SK-N-SH (cell line): ENCODE measurements around the gene CORO6. TPM values are rescaled to one million over a fixed set of nuclear protein-coding genes. Genes with fewer than 3 reads are reported as not detected.
A peak's percentile ranks its signal among the peaks of the same experiment; 100 is the strongest.

Source experiments
- CTCF ChIA-PET: fragments of 300-600, 350-600 bp; formaldehyde crosslinking; extraction: SDS; loops from one replicate; lab custom pipeline; 2021; lab: Yijun Ruan, JAX
- POLR2A ChIA-PET: fragments of 350-600 bp; sonication (Branson Sonifier 250); formaldehyde crosslinking; extraction: SDS; loops from one replicate; lab custom pipeline; 2020; ENCODE audit warnings: antibody characterized with exemption, inconsistent platforms; lab: Yijun Ruan, JAX
- DNase-seq: peaks from one replicate; pipeline ENCODE4 v3.0.0; 2012
- H2AFZ ChIP-seq: fragments of 200-600 bp; sonication (generic); 2 replicates; pipeline ENCODE4 v1.8.1; 2016; ENCODE audit warnings: antibody characterized with exemption, mild to moderate bottlenecking, low read depth
- H3F3A ChIP-seq: fragments of 200-600 bp; sonication (generic); replicated peaks from 2 replicates; pipeline ENCODE3; 2016; ENCODE audit warnings: antibody characterized with exemption, mild to moderate bottlenecking; ENCODE audit not compliant: insufficient read depth
- H3K27ac ChIP-seq, 2 experiments: fragments of 200-500 bp in 1 of 2; fragments of 200-600 bp in 1 of 2; sonication (Bioruptor generic) in 1 of 2; sonication (generic), shearing (Covaris generic) in 1 of 2; 2 replicates each; pipeline versions ENCODE4 v1.5.1 to v1.6.1; 2014 to 2016; ENCODE audit warnings: low read depth in 2 of 2, inconsistent platforms in 1 of 2, low read length in 1 of 2, mild to moderate bottlenecking in 1 of 2, mixed read lengths in 1 of 2
- H3K27me3 ChIP-seq: fragments of 200-600 bp; sonication (generic), shearing (Covaris generic); 2 replicates; pipeline ENCODE4 v1.6.1; 2016; ENCODE audit warnings: mixed run types; ENCODE audit not compliant: insufficient read depth
- H3K36me3 ChIP-seq, 2 experiments: fragments of 200-500 bp in 1 of 2; fragments of 200-600 bp in 1 of 2; sonication (Bioruptor generic) in 1 of 2; sonication (generic) in 1 of 2; replicated peaks in 1 of 2; 2 replicates each; pipeline versions ENCODE3 to v1.5.1; 2014 to 2016; ENCODE audit warnings: low read length in 1 of 2, mild to moderate bottlenecking in 1 of 2; ENCODE audit not compliant: insufficient read depth in 2 of 2, control insufficient read depth in 1 of 2
- H3K4me1 ChIP-seq, 2 experiments: fragments of 200-500 bp in 1 of 2; fragments of 200-600 bp in 1 of 2; sonication (Bioruptor generic) in 1 of 2; sonication (generic), shearing (Covaris generic) in 1 of 2; 2 replicates each; pipeline versions ENCODE4 v1.5.1 to v1.6.1; 2014 to 2016; ENCODE audit warnings: low read depth in 1 of 2, low read length in 1 of 2, mixed run types in 1 of 2; ENCODE audit not compliant: insufficient read depth in 2 of 2, control insufficient read depth in 1 of 2
- H3K4me2 ChIP-seq: fragments of 200-600 bp; sonication (generic), shearing (Covaris generic); 2 replicates; pipeline ENCODE4 v1.6.1; 2017; ENCODE audit warnings: mixed run types
- H3K4me3 ChIP-seq, 2 experiments: fragments of 200-500 bp in 1 of 2; fragments of 200-600 bp in 1 of 2; sonication (Bioruptor generic) in 1 of 2; sonication (generic), shearing (Covaris generic) in 1 of 2; 2 replicates each; pipeline versions ENCODE4 v1.5.1 to v1.8.1; 2014 to 2016; ENCODE audit warnings: low read depth in 2 of 2, inconsistent platforms in 1 of 2, low read length in 1 of 2, mild to moderate bottlenecking in 1 of 2, mixed read lengths in 1 of 2, moderate library complexity in 1 of 2
- H3K79me2 ChIP-seq: fragments of 200-600 bp; sonication (generic); 2 replicates; pipeline ENCODE4 v1.8.1; 2017; ENCODE audit warnings: mild to moderate bottlenecking; ENCODE audit not compliant: insufficient read depth
- H3K9ac ChIP-seq: fragments of 200-600 bp; sonication (generic); 2 replicates; pipeline ENCODE4 v1.6.1; 2017; ENCODE audit warnings: mixed run types
- H3K9me2 ChIP-seq: fragments of 200-600 bp; sonication (generic); 2 replicates; pipeline ENCODE4 v1.6.1; 2017; ENCODE audit warnings: mixed run types
- H3K9me3 ChIP-seq: fragments of 200-600 bp; sonication (generic); 2 replicates; pipeline ENCODE4 v1.6.1; 2017; ENCODE audit warnings: mixed run types, mild to moderate bottlenecking, moderate library complexity
- H4K20me1 ChIP-seq: fragments of 200-600 bp; sonication (generic); 2 replicates; pipeline ENCODE4 v1.6.1; 2017; ENCODE audit warnings: mild to moderate bottlenecking, mixed run types; ENCODE audit not compliant: insufficient read depth
- CHD2 ChIP-seq: fragments of 150-350 bp; IDR thresholded peaks from 2 replicates; pipeline ENCODE4 v1.6.1; 2018; ENCODE audit warnings: low read length; ENCODE audit not compliant: partially characterized antibody
- FOSL2 ChIP-seq: IDR thresholded peaks from 2 replicates; pipeline ENCODE4 v1.4.0; 2012; ENCODE audit warnings: low read depth, mild to moderate bottlenecking, moderate library complexity, borderline replicate concordance
- FOXJ3 ChIP-seq: sonication (generic); formaldehyde crosslinking; IDR thresholded peaks from 2 replicates; pipeline ENCODE4 v1.5.1; 2020; ENCODE audit warnings: mild to moderate bottlenecking, missing genetic modification reagents
- FOXM1 ChIP-seq: IDR thresholded peaks from 2 replicates; pipeline ENCODE4 v1.4.0; 2012; ENCODE audit warnings: low read depth, mild to moderate bottlenecking
- MAX ChIP-seq: IDR thresholded peaks from 2 replicates; pipeline ENCODE4 v1.4.0; 2012; ENCODE audit warnings: low read depth
- MXI1 ChIP-seq: IDR thresholded peaks from 2 replicates; pipeline ENCODE4 v1.6.1; 2012; ENCODE audit warnings: mild to moderate bottlenecking, low read depth, low read length, improper control_type of control experiment
- NFIC ChIP-seq: IDR thresholded peaks from 2 replicates; pipeline ENCODE4 v1.4.0; 2012; ENCODE audit warnings: borderline replicate concordance
- PBX3 ChIP-seq: IDR thresholded peaks from 2 replicates; pipeline ENCODE4; 2012
- RAD21 ChIP-seq: IDR thresholded peaks from 2 replicates; pipeline ENCODE4 v1.6.1; 2012; ENCODE audit warnings: mild to moderate bottlenecking, low read length
- RCOR1 ChIP-seq: fragments of 150-350 bp; IDR thresholded peaks from 2 replicates; pipeline ENCODE4 v1.6.1; 2017; ENCODE audit warnings: antibody characterized with exemption, low read length
- REST ChIP-seq: IDR thresholded peaks from 2 replicates; pipeline ENCODE4 v1.6.1; 2012; ENCODE audit warnings: mild to moderate bottlenecking, low read depth, low read length, moderate library complexity
- RFX5 ChIP-seq: IDR thresholded peaks from 2 replicates; pipeline ENCODE4 v1.6.1; 2012; ENCODE audit warnings: mild to moderate bottlenecking, improper control_type of control experiment, low read length
- RXRA ChIP-seq: IDR thresholded peaks from 2 replicates; pipeline ENCODE4 v1.4.0; 2012; ENCODE audit warnings: low read depth, mild to moderate bottlenecking, borderline replicate concordance
- SIN3A ChIP-seq: IDR thresholded peaks from 2 replicates; pipeline ENCODE4 v1.6.1; 2012; ENCODE audit warnings: low read depth, mild to moderate bottlenecking, low read length, moderate library complexity, borderline replicate concordance
- TAF1 ChIP-seq: IDR thresholded peaks from 2 replicates; pipeline ENCODE4 v1.6.1; 2012; ENCODE audit warnings: low read depth, mild to moderate bottlenecking, low read length, moderate library complexity, borderline replicate concordance
- TCF12 ChIP-seq: IDR thresholded peaks from 2 replicates; pipeline ENCODE4 v1.4.0; 2012
- TEAD4 ChIP-seq: IDR thresholded peaks from 2 replicates; pipeline ENCODE4 v1.4.0; 2012; ENCODE audit warnings: mild to moderate bottlenecking, borderline replicate concordance; ENCODE audit not compliant: insufficient read depth
- YY1 ChIP-seq: IDR thresholded peaks from 2 replicates; pipeline ENCODE4 v1.4.0; 2012; ENCODE audit warnings: low read depth, mild to moderate bottlenecking
- WGBS: methylation state at CpG from one replicate; pipeline ENCODE4 v1.1.6; 2017; ENCODE audit warnings: low lambda C conversion rate; 5-methylcytosine and 5-hydroxymethylcytosine counted together
- polyA plus RNA-seq, 3 experiments: library from polyadenylated mRNA; depleted of rRNA; stranded (reverse); fragments of >200 nt; gene quantifications; 2 replicates each; pipeline ENCODE4 v1.2.3, GENCODE V29; 2012

CORO6 gene
- polyA plus RNA-seq, 1 of the 3 experiments (the other 2 are of a cell fraction) = 18.4 TPM

GRCh38 chr17:29591737-29592608 is 30.7 kb downstream of the CORO6 start (continued):
- no peak for TF ChIP-seq RXRA
- TF ChIP-seq RCOR1 = 0 out of 2 replicates have a peak, but pooled peaks have one; percentile 55
- TF ChIP-seq SIN3A = peak; percentile 57; the same call in 1 of the 2 replicates
- TF ChIP-seq RAD21 = peak; percentile 88
- peak; percentile 42; the same call in 1 of the 2 replicates for TF ChIP-seq RFX5
- peak; percentile 60 for TF ChIP-seq CHD2
- no peak for TF ChIP-seq TAF1
- peak; percentile 11 for TF ChIP-seq MXI1
- TF ChIP-seq FOXJ3 (CRISPR knock-in tag) = 0 out of 2 replicates have a peak, but pooled peaks have one; percentile 23

- peak overlapping the region; percentile 95 for H3K4me2 ChIP-seq
- no peaks in the 10 kb centered on the region for H3K9me2 ChIP-seq
- H4K20me1 ChIP-seq = peaks cover 30% of the 10 kb centered on the region
- H3K36me3 ChIP-seq = no peaks in the 10 kb centered on the region
- no peaks in the 10 kb centered on the region for H3K9me3 ChIP-seq
- peak overlapping the region; percentile 56 to 91 for H3K4me3 ChIP-seq
- peak overlapping the region; percentile 41; the same call in 1 of the 2 replicates for H3K9ac ChIP-seq
- H3K79me2 ChIP-seq = peaks cover 43% of the 10 kb centered on the region
- ChIA-PET POLR2A (interaction anchor here (0.8 to 1.8 kb wide), 7 partner anchors 9 to 153 kb away, joined by 3 to 4 read pairs (median 3); no protein-coding TSS in a partner anchor), CTCF (interaction anchor here (0.6 to 5.0 kb wide), 30 partner anchors 9 to 883 kb away, joined by 3 to 123 read pairs (median 4); partner anchors contain the start of genes ABHD15, CORO6, SSH2 and TP53I13)
- peaks cover 41 to 68% of the 10 kb centered on the region in 2 experiments for H3K4me1 ChIP-seq
- peak; percentile 75 for DNase-seq
- H3K27ac ChIP-seq = peak overlapping the region; percentile 64 to 91
- H3K27me3 ChIP-seq = no peaks in the 10 kb centered on the region
- TF ChIP-seq PBX3 (no peak), FOSL2 (peak; percentile 46; the same call in 1 of the 2 replicates), TCF12 (peak; percentile 2), NFIC (peak; percentile 15; the same call in 1 of the 2 replicates), TEAD4 (0 out of 2 replicates have a peak, but pooled peaks have one; percentile 2), TAF1 (0 out of 2 replicates have a peak, but pooled peaks have one; percentile 8), YY1 (no peak), RFX5 (no peak), RCOR1 (no peak), MXI1 (peak; percentile 90), MAX (peak; percentile 98), FOXM1 (0 out of 2 replicates have a peak, but pooled peaks have one; percentile 28), REST (no peak)
- H3F3A ChIP-seq = peaks cover 29% of the 10 kb centered on the region
- WGBS = under 1% methylated on average over 23 of the region's 31 CpGs
- peak overlapping the region; percentile 84; the same call in 1 of the 2 replicates for H2AFZ ChIP-seq
Observed at GRCh38 chr17:29591146-29591736, 31.5 kb downstream of the CORO6 start.
